A204.1 (cell line): Measurements from ENCODE around the gene RPS6KA4.
"Not testable (repeated sequence)": the region's sequence is repeated elsewhere in the genome, so short reads cannot be mapped to it uniquely, and the experiment has no call there.

Source experiments
- FAIRE-seq: peaks from 2 replicates; lab custom pipeline; 2012; peaks lifted over from hg19 to GRCh38; lab: Jason Lieb, UNC

Gene RPS6KA4

DNA sequence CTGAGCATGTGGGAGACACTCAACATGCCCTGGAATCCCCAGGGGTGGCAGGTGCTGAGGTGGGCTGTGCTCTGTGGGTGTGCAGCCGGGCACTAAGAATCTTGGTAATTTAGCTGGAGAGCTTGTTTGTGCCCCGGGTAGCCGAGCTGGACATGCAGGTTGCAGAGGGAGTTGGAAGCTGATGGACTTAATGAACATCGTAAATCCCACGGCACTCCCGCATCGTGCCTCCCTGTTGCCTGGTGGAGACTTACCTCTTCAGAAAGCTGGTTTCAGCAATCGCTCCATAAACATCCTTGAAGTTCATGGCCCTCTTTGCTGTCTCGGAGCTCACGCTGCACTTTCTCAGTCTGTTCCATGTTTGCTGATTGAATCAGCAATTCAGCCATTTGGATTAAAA is 29.9 kb downstream of the RPS6KA4 start:
- FAIRE-seq: no peak

DNA sequence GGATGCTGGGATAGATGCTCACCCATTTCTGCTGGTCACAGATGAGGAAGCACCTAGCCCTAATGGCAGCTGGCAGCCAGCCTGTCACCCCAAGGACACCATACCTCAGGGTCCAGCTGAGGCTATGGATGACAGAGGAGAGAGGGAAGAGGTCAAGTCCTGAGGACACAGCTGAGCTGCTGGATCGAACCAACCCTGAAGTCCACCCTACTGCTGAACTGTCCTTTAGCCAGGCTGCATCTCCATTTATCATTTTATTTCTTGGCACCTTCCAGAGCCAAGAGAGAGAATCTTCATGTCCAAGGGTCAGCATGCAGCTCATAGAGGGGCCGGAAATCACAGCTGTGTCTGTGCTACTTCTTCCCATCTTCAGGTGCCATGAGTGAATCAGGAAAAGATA is 30.9 kb downstream of the RPS6KA4 start:
- FAIRE-seq: no peak

DNA sequence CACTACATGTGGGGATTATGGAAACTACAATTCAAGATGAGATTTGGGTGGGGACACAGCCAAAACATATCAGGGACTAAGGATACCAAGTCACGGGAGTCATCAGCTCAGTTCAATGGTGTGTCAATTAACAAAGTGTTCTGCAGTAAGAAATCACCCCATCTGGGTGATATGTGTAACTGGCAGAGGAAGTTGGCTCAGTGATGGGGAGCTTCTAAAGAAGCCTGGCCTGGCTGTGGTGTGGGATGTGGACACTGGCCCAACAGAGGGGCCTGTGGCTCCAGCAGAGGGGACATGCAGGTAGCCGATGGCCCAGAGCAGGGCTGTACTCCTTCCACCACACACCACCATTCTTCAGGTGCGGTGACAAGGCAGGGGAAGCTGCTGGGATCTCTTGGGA is 31.6 kb downstream of the RPS6KA4 start:
- FAIRE-seq: no peak

DNA sequence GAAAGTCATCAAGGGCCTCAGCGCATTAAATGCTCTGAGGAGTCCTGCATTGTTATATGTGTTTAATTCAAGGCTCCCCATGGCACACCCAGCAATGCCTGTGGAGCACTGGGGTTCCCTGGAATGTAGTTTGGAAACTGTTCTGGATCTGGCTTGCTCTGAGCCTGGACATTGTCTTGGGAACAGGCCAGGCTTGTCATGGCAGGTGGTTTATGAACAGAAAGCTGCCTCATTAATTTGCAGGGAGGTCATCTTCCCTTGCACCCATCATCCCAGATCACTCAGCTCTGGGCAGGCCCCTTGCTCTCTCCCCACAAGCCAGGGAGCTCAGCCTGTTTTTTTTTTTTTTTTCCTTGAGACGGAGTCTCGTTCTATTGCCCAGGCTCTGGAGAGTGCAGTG is 32.9 kb downstream of the RPS6KA4 start:
- no peak for FAIRE-seq

DNA sequence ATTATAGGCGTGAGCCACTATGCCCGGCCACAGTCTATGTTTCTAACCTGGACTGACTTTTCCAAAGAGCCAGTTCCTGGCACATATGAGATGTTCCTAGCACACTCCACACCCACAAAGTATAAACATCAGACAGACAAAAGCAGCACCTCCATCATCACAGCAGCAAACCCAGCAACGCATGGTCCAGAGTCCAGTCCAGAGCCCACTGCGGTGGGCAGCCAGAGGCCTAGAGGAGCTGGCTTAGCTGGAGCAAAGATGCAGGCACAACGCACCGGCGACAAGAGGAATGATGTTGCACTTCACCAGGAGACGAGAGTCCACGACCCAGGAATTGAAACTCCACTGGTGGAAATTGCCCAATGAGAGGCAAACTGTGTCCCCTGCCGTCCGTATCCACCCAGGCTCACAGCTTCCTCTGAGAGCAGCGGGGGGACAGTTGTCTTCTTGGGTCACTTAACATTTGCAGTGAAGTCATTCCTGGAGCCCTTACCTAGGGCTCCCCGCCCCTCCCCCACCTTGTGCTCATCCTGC is 36.6 kb downstream of the RPS6KA4 start:
- no peak for FAIRE-seq

DNA sequence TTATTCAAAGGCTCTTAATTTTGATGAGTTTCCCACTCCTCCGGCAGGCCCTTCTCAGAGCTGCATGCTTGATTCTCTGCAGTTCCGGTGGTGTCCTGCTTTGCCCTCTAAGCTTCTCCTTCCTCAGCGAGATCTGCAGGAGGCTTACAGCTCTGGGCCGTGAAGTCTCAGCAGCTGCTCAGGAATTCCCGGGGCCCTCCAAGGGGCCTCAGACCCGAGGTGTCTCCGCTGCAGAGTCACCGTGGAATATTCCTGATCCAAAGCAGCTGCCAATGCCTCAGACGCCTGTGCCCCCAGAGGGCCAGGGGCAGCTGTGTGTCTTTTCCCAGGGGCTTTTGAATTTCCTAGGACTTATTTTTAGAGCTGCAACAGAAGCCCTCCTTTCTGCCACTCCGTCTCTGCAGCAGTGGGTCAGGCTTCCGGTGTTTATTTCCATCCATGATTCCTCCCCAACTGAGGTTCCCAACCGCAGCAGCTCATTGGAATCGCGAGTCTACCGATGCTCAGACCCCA is 37.2 kb downstream of the RPS6KA4 start:
- no peak for FAIRE-seq

DNA sequence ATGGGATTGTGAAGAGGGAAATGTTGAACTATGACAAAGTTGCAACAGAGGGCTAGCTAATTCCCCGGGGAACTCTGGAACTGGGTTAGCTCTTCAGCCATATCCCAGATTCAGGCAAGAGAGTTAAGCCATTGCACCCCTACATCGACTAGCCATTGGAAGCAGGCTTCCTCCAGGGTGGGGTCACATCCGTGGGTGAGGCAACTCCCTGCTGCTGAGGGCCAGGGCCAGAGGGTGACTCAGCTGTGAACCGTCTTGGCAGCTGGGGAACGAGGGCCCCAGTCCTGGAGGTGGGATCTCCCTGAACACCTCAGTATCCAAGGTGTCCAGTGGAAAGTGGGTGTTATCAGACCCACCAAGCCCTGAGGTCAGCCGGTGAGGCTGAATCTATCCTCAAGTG is 41.1 kb downstream of the RPS6KA4 start:
- FAIRE-seq: no peak

DNA sequence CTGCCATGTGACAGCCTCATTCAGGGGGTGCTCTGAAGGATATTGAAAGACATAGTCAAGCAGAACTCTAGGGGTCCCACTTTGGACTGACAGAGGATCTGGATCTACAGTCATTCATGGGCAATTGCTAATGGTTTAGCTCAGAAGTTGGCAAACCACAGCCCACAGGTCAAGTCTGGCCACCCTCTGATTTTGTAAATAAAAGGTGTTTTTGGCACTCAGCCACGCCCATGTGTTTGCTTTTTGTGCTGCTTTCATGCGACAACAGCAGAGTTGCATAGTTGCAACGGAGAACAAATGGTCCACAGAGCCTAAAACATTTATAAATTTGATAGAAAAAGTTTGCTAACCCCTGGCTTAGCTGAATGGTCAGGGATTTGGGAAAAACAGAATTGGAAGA is 41.7 kb downstream of the RPS6KA4 start:
- no peak for FAIRE-seq

DNA sequence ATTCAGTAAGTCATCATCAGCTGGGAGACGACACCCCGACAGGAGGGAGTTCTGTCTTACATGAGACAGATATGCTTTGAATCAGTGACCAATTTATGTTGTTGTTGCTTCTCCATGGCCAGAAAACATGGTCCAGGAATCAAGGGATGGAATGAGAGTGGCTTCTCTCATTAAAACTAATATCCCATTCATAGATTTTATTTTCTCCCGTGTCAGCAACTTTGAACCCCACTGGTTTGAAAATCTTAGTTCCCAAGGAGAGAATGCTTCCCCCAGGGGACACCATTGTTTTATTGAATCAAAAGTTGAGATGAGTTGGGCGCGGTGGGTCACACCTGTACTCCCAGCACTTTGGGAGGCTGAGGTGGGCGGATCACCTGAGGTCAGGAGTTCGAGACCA is 42.8 kb downstream of the RPS6KA4 start:
- no peak for FAIRE-seq

DNA sequence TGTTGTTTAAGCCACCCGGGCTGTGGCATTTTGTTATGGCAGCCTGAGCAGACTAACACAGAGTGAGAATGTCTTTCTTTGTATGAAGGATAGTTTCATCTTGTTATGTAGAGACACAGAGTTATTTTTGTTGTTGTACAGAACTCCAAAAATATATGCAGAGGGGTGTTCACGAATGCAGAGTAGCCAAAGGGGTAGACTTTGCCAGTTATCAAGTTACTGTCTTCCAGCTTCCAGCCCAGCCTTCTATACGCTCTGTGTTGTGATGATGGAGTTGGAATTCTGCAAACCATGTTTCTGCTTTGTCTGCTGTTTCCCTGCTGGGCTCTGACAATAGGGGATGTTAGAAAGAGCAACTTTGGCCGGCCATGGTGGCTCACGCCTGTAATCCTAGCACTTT is 44.1 kb downstream of the RPS6KA4 start:
- no peak for FAIRE-seq

DNA sequence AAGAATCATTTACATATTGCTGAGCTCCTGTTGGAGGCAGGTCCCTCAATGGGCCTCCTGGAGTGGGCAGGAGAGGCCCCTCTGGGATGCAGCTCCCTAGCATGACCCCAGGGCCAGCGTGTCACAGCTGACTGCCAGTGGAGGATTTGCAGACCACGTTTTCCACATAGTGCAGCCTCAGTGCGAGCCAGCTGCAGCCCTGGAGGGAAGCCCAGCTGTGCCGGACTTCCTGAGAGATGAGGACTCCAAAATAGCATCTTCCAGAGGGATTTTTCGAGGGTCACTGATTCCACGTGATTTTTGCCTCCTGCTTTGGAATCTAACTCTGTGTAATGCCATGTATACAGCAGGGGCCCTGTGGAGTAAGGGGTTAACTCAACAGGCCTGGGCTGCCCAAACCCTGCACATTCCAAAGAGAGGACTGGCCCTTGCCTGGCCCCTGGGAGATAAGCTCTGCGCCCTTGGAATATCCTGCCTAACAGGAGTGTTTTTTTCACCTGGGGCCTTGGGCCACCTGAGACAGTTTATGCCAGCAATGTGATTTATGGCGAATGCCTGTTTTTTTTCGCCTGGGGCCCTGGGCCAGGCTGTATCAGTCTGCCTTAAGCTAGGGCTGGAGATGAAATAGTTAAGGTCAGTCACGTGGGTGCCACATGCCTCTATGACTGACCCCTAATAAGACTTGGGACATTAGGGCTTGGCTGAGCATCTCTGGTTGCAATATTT is 47.4 kb downstream of the RPS6KA4 start:
- no peak for FAIRE-seq

DNA sequence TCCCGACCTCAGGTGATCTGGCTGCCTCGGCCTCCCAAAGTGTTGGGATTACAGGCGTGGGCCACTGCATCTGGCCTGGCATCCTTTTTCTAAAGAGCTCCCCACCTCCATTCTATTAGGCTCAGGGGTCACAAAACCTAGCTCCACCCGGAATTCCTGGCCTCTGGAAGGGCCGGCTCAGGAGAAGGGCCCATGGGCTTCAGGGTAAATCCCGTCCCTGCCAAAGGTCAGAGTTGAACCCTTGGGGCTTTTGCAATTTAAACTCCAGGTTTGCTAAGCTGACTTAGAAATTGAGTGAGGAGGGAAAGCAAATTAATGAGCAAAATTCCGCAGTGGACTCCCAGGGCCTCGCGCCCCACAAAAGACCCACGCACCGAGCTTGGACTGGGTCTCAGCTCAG is 48.3 kb downstream of the RPS6KA4 start:
- FAIRE-seq: no peak

DNA sequence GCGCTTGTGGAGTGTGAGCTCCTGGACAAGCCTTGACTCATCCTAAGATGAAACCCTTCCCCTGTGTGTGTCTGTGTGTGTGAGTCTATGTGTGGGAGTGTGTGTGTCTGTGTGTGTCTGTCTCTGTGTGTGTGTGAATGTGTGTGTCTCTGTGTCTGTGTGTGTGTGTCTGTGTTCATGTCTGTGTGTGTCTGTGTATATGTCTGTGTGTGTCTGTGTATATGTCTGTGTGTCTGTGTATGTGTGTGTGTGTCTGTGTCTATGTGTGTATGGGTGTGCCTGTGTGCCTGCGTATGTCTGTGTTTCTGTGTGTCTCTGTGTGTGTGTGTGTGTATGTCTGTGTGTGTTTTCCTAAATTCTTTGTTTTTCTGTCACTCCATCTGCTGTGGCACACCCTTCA is 48.7 kb downstream of the RPS6KA4 start:
- FAIRE-seq: no peak

DNA sequence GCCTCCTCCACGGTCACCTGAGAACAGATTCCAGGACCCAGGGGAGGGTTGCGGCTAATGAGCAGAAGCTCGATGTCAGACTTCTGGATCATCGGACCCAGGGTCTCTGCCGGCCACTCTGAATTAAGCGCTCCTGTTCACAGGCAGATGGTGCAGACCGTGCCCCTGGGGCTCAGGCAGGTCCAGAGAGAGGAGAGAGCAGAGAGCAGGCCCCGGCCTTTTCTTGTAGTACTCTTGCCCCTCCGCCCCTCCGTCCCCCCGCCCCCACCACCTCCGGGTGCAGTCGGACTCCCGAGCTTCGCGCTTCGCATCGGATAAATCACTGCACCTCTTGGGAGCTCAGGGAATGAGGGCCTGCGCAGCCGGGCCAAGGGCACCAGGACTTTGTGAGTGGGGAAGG is 50.3 kb downstream of the RPS6KA4 start:
- no peak for FAIRE-seq

DNA sequence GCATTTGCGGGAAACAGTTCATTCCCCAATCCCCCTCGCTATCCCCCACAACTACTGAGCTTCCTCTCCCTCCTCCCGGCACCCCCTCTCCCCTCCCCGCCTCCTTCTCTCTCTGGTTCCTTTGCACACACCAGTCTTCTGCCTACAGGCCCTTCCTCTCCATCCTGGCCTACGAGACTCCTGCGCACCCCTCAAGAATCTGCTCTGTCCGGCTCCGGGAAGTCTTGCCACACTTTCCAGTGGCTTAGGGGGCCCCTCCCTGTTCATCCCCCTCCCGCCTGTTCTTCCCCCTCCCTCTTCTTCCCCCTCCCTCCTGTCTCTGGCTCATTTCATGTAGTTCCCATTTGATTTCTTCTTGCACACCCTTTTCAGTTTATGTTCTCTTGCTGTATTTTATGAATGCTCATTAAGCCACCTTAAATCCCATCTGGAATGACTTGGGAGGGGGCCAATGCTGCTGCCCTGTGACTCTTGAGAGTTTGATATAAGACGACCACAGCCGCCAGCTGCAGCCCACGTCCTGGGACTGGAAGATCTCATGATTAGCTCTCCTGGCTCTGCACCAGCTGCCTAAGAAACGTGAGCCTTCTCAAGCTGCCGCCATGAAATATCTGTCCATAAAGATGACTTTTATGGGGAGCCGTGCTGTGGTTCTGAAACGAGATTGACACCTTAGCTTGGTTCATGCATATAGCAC is 50.9 kb downstream of the RPS6KA4 start:
- no peak for FAIRE-seq

DNA sequence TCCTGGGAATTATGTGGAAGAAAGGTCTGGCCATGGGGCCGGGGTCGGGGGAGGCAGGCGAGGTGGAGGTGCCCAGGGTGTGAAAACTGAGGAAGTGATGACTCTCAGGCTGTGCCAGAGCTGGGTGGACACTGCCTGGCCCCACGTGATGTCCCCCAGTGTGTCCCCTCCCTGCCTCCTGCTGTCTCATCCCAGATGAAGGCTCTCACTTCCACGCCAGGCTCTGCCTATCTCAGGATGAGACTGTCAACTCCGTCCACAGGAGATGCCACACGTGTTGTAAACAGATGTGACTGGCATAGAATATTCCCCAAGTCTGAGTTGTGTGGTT is 51.4 kb downstream of the RPS6KA4 start:
- FAIRE-seq: no peak

DNA sequence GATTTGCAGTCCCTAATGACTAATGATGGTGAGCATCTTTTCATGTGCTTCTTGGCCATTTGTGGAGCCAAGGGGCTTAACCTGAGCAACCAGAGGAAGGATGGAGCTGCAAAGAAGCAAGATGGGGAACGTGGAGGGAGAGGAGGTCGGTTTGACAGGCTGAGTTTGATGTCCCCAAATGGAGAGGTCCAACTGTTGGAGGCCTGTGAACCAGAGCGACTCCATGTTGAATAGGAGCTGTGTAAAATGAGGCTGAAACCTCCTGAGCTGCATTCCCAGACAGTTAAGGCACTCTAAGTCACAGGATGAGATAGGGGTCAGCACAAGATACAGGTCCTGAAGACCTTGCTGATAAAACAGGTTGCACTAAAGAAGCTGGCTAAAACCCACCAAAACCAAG is 54.5 kb downstream of the RPS6KA4 start:
- FAIRE-seq: no peak

DNA sequence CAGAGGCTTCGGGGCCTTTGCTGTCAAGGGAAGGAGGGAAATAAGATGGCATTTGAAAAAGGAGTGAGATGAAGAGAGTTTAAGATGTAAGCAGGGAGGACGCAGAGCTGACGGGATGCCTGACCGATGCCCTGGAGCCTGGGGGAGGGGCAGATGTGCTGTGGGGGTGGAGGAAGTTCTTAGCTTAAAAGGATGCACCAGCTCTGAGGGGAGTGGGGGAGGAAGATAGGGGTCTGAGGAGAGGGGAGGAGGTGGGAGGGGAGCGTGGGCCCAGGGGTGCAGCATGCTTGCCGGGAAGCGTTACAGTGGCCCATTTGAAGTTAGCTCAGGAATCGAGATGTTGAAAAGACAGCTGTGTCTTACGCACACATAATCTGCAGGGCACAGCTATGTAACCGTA is 56.3 kb downstream of the RPS6KA4 start:
- FAIRE-seq: no peak

DNA sequence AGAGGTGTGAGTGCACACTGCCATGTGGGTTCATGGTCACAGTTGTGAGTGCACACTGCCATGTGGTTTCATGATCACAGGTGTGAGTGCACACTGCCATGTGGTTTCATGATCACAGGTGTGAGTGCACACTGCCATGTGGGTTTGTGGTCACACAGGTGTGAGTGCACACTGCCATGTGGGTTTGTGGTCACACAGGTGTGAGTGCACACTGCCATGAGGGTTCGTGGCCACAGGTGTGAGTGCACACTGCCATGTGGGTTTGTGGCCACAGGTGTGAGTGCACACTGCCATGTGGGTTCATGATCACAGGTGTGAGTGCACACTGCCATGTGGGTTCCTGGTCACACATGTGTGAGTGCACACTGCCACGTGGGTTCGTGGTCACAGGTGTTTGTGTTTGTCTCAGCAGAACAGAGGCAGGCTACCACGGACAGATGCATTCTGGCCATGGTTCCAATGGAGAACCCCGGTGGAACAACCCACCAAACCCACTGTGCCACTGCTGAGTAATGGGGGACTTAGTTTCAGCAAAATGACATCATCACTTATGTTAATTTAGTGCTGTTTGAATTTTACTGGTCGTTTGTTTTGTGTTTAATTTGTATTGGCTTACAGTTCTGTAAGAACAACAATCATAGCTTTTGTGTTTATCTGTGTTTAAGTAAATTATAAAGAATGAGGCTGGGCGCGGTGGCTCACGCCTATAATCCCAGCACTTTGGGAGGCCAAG is 57.2 kb downstream of the RPS6KA4 start:
- no peak for FAIRE-seq

DNA sequence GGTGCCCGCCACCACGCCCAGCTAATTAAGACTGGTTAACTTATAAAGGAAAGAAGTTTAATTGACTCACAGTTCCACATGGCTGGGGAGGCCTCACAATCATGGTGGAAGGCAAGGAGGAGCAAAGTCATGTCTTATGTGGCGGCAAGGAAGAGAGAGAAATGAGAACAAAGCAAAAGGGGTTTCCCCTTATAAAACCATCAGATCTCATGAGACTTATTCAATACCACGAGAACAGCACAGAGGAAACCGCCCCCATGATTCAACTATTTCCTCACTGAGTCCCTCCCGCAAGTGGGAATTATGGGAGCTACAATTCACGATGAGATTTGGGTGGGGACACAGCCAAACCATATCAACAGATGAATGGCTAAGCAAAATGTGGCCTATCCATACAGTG is 59.3 kb downstream of the RPS6KA4 start:
- FAIRE-seq: not testable (repeated sequence)

DNA sequence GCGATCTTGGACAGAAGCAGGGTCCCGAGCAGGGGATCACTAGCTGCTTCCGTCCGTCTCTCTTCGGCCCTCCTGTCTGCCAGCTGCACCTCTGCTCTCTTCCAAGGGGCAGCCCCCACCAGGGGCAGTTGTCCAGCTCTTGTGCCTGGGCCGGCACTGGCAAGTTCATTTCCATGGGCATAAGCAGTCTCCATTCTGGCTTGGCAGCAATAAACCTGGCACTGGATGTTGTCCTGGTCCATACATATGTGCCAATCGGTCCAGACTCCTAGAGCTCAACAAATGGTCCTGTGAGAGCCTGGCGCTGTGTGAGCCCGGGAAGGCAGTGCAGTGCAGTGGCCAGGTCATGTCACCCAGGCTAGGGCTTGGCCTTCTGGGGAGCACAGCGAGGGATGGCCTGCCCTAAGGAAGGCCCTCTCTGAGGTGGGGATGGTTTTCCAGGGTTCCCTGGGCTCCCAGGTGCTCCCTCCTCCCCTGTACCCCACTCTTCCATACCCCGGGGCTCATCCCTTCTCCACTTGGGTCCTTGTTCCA is 60.4 kb downstream of the RPS6KA4 start:
- no peak for FAIRE-seq

DNA sequence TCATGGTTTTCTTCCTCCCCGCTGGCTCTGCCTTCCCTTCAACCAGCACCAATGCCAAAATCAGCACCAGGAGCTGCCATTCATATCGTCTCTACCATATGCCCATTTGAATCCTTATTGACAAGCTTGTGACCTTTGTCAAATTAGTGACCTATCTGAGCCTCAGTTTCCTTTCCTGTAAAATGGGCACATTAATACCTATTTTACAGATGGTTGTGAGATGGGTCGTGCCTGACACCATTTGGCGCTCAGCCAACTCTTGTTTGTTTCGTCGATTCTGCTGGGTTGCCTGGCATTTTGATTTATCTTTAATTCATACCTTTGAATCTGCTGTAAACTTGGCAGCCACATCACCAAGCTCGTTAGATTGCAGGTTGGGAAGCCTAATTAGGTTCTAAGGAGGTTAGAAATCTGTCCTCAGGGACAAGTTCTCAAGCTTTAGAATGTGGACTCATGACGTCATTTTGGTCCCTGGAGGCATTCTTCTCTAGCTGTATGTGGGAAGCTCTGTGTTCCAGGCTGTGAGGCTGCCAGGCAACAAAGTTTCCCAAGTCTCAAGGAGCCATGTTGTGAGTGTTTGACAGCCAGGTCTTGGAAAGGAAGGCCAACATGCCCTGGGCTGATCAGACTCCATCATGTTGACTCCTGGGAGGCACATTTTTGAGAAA is 61.0 kb downstream of the RPS6KA4 start:
- FAIRE-seq: no peak
